Measurements from ENCODE around the gene ACTRT3.

Gene ACTRT3

GRCh38 chr3:169751875-169752274 is 17.5 kb downstream of the ACTRT3 start:
- Histone ChIP-seq H3K4me1 (ENCODE audit: control insufficient read depth, insufficient read depth, low read length) (no peaks in the 10 kb centered on the region), H3K36me3 (ENCODE audit: control insufficient read depth in 2 of 2, insufficient read depth in 1 of 2, low read length in 2 of 2) (no peaks in the 10 kb centered on the region), H3K9me3 (ENCODE audit: control insufficient read depth, insufficient read depth, low read depth, low read length) (no peaks in the 10 kb centered on the region), H3K27ac (ENCODE audit: extremely low read depth, low read depth, low read length) (no peak overlapping the region), H3K4me3 (ENCODE audit: low read depth, low read length) (no peak overlapping the region)
- TF ChIP-seq ZNF624 (tag by site-specific recombination; IDR thresholded peaks at IDR 0.05) = no peak
- no peak for TF ChIP-seq PRDM6 (tag by site-specific recombination; IDR thresholded peaks at IDR 0.05)
- TF ChIP-seq ZNF701 (tag by site-specific recombination; IDR thresholded peaks at IDR 0.05) = no peak
- no peak for TF ChIP-seq FEZF1 (tag by site-specific recombination; IDR thresholded peaks at IDR 0.05)
- TF ChIP-seq ZSCAN16 (tag by site-specific recombination; IDR thresholded peaks at IDR 0.05) = no peak
- no peak for TF ChIP-seq PRDM10 (tag by site-specific recombination; IDR thresholded peaks at IDR 0.05)
- no peak for TF ChIP-seq ZNF792 (tag by site-specific recombination; IDR thresholded peaks at IDR 0.05)
- no peak for TF ChIP-seq ZNF140 (tag by site-specific recombination; IDR thresholded peaks at IDR 0.05)
- CTCF ChIA-PET = no interaction called here
- POLR2A ChIA-PET = no interaction called here

- no peaks in the 10 kb centered on the region for H3K9me3 ChIP-seq (ENCODE audit: control insufficient read depth, insufficient read depth, low read depth, low read length)
- ChIA-PET CTCF (no interaction called here), POLR2A (no interaction called here)
- H3K36me3 ChIP-seq (ENCODE audit: control insufficient read depth in 2 of 2, insufficient read depth in 1 of 2, low read length in 2 of 2) = no peaks in the 10 kb centered on the region
- TF ChIP-seq ZNF157 (tag by site-specific recombination; IDR thresholded peaks at IDR 0.05) (no peak), ZIC2 (tag by site-specific recombination; IDR thresholded peaks at IDR 0.05) (no peak), ZSCAN30 (tag by site-specific recombination; IDR thresholded peaks at IDR 0.05) (no peak), MZF1 (tag by site-specific recombination; IDR thresholded peaks at IDR 0.05; ENCODE audit: borderline replicate concordance) (no peak), KLF16 (tag by site-specific recombination; IDR thresholded peaks at IDR 0.05) (no peak), ZNF624 (tag by site-specific recombination; IDR thresholded peaks at IDR 0.05) (no peak), ZNF292 (tag by site-specific recombination; IDR thresholded peaks at IDR 0.05; ENCODE audit: borderline replicate concordance, low read depth) (no peak), SP7 (tag by site-specific recombination; IDR thresholded peaks at IDR 0.05) (no peak), ZNF571 (tag by site-specific recombination; IDR thresholded peaks at IDR 0.05) (no peak), SP3 (tag by site-specific recombination; IDR thresholded peaks at IDR 0.05) (no peak)
- no peak overlapping the region for H3K4me3 ChIP-seq (ENCODE audit: low read depth, low read length)
- no peaks in the 10 kb centered on the region for H3K4me1 ChIP-seq (ENCODE audit: control insufficient read depth, insufficient read depth, low read length)
- H3K27ac ChIP-seq (ENCODE audit: extremely low read depth, low read depth, low read length) = no peak overlapping the region
These were observed 18.7 kb downstream of the ACTRT3 start for GRCh38 chr3:169750665-169751064.

- Histone ChIP-seq H3K27ac (ENCODE audit: extremely low read depth, low read depth, low read length) (no peak overlapping the region), H3K36me3 (ENCODE audit: control insufficient read depth in 2 of 2, insufficient read depth in 1 of 2, low read length in 2 of 2) (no peaks in the 10 kb centered on the region), H3K9me3 (ENCODE audit: control insufficient read depth, insufficient read depth, low read depth, low read length) (no peaks in the 10 kb centered on the region), H3K4me1 (ENCODE audit: control insufficient read depth, insufficient read depth, low read length) (no peaks in the 10 kb centered on the region), H3K4me3 (ENCODE audit: low read depth, low read length) (no peak overlapping the region)
- ChIA-PET CTCF (no interaction called here), POLR2A (no interaction called here)
- no peak for TF ChIP-seq ZNF621 (tag by site-specific recombination; IDR thresholded peaks at IDR 0.05)
- no peak for TF ChIP-seq ZNF391 (tag by site-specific recombination; IDR thresholded peaks at IDR 0.05; ENCODE audit: borderline replicate concordance, low read depth)
- TF ChIP-seq GLIS1 (tag by site-specific recombination; IDR thresholded peaks at IDR 0.05) = no peak
- TF ChIP-seq ZNF791 (tag by site-specific recombination; IDR thresholded peaks at IDR 0.05) = no peak
- TF ChIP-seq ZNF837 (tag by site-specific recombination; IDR thresholded peaks at IDR 0.05) = no peak
- TF ChIP-seq BCL11B (tag by site-specific recombination; IDR thresholded peaks at IDR 0.05; ENCODE audit: low read depth) = no peak
- TF ChIP-seq GLIS2 (tag by site-specific recombination; IDR thresholded peaks at IDR 0.05) = no peak
- TF ChIP-seq SP3 (tag by site-specific recombination; IDR thresholded peaks at IDR 0.05) = no peak
- TF ChIP-seq EGR2 (tag by site-specific recombination; IDR thresholded peaks at IDR 0.05; ENCODE audit: low read depth) = no peak
- TF ChIP-seq ZNF16 (tag by site-specific recombination; IDR thresholded peaks at IDR 0.05; ENCODE audit: low read depth) = no peak
- no peak for TF ChIP-seq ZNF335 (tag by site-specific recombination; conservative IDR thresholded peaks at IDR 0.05)
- no peak for TF ChIP-seq ZNF544 (tag by site-specific recombination; IDR thresholded peaks at IDR 0.05)
- no peak for TF ChIP-seq ZNF585B (tag by site-specific recombination; IDR thresholded peaks at IDR 0.05)
- no peak for TF ChIP-seq KLF1 (tag by site-specific recombination; IDR thresholded peaks at IDR 0.05)
These were observed 20.7 kb downstream of the ACTRT3 start for GRCh38 chr3:169748670-169749069.

Measured in HEK293 (cell line).